Kidney tubule cell (primary cell): ENCODE measurements around the gene CDV3.
A peak's percentile ranks its signal among the peaks of the same experiment; 100 is the strongest.
"Not testable (repeated sequence)": the region's sequence is repeated elsewhere in the genome, so short reads cannot be mapped to it uniquely, and the experiment has no call there.

Source experiments
- DNase-seq: peaks from one replicate; pipeline ENCODE4 v3.0.0-alpha.2; 2018; ENCODE audit warnings: low spot score

Gene CDV3

DNA sequence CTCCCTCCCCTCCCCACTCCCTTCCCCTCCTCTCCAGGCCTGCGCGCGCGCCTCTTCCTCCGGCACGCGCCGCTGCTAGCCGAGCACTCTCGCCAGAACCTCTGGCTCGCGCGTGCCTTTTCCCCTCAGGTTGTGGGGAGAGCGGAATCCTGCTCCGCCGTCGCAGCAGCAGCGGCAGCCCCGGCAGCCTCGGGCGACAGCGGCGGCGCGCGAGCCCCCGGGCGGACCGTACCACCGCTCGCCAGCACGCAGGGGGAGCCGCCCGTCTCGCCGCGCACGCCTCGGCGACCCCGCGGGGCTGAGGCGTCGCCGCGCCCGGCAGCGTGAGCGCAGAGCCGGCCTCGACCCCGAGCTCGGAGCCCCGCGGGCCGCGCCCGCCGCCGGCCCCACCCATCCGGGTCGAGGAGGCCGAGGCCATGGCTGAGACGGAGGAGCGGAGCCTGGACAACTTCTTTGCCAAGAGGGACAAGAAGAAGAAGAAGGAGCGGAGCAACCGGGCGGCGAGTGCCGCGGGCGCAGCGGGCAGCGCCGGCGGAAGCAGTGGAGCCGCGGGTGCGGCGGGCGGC is at the start of gene CDV3:
CDV3 (plus strand) TSS at position 58 of the 566 bp plus-strand sequence; CDS start at position 417, 359 bp downstream.
- DNase-seq, result no peak

- DNase-seq, result not testable (repeated sequence)
These were observed 49.7 kb upstream of the CDV3 start for GRCh38 chr3:133523758-133524157.

GRCh38 chr3:133525435-133525834 is 48.1 kb upstream of the CDV3 start:
- no peak for DNase-seq

DNA sequence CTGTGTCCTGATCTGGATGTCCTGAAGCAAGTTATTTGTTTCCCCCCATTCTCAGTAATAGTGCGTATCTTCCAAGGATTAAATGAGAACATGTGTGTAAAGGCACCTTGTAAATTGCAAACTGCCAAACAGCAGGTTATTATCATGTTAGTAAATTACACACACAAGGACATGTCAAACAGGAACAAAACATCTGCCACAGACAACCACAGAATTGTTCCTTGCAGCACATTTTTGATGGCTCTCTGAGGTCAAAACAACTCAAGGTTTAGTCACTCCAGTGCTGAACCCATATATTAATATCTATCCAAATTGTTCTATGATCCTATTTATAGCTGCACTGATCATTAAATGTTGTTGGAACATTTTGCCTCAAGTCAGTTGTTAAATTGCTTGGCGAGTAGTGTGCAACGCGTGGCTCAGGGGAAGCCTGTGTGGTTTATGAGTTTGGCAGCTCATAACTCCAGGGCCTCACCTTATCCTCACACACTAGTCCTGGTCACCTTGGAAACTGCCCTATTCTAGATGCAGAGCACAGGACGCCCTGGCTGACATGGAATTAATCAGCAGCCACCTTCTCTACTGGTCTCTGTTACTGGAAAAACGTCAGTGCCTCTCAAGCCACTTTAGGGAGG is 46.3 kb upstream of the CDV3 start:
- DNase-seq, result no peak

- no peak for DNase-seq
These were observed 43.7 kb upstream of the CDV3 start for GRCh38 chr3:133529809-133530208.

DNA sequence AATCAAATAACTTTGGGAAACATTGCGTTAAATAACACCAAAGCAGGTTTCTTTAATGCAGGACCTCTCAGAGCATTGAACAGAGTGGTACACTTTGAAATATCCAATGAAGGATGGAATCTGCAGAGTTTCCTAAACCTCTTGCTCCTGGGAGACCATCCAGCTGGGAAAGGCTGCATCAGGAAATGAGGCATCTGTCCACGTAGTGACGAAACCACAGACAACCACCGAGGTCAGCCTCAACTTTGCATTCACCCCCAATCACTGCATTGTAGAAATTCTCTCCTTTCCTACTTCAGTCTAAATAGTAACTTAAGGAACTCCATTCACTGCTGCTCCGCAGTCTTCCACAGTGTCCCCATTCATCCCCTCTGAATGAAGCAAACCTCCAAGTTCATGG is 41.5 kb upstream of the CDV3 start:
- no peak for DNase-seq

DNA sequence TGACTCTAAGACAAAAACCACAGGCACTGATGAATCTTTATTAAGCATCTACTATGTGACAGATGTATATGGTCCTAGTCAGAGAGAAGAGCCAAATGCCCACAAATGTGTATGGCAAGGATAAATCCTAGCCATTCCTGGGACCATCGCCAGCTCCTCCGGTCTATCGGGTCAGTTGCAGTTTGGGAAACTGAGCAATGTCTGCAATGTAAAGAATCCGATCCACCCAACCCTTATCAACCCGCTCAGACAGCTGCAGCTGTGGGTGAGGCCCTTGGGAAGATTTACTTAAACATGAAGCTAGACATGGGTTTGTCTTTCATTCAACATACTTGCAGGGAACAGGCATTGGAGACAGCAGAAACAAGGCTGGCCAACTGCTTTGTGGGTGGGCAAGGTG is 40.5 kb upstream of the CDV3 start:
- DNase-seq, result no peak

DNA sequence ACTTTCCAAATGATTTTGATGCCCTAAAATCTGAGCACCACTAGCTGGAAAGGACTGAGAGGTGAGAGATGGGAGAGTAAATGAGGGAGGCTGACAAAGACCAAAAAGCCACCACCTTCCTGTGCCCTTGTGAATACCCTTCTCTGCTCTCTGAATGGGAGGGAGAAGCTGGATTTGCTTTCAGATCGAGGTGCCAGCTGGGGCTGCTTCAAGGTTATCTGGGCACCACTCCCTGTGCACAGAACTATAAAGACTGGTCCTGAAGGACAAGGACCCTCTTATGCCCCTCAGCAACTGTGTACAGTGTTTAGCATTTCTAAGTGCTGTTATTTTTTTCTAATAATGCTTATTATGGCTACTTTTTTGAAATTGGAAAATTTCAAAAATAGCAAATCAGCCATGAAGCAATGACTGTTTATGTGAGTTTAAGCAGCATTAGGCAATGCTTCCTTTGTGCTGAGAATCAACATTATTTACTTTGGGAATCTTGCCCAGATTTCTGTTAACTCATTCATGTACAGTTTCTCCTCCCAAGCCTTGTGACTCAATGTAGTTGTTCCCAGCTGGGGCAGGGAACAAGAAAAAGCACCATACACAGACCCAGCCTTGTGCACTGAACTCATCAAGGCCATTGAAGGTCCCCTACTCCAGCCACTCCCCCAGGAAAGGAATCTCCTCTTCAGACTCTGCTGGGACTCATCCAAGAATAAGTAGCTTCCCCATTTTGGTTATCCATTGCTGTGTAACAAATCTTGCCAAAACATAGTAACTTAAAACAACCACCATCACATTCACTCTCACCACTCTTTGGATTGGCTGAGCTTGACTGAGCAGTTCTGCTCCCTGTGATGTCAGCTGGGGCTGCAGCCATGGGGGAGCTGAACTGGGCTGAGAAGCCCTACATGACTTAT is 37.3 kb upstream of the CDV3 start:
- peak; percentile 86 for DNase-seq

GRCh38 chr3:133537131-133537530 is 36.4 kb upstream of the CDV3 start:
- not testable (repeated sequence) for DNase-seq

- DNase-seq, result no peak
These were observed 35.3 kb upstream of the CDV3 start for GRCh38 chr3:133538154-133538553.

GRCh38 chr3:133540896-133541674 is 32.4 kb upstream of the CDV3 start:
- DNase-seq, result peak; percentile 97

DNA sequence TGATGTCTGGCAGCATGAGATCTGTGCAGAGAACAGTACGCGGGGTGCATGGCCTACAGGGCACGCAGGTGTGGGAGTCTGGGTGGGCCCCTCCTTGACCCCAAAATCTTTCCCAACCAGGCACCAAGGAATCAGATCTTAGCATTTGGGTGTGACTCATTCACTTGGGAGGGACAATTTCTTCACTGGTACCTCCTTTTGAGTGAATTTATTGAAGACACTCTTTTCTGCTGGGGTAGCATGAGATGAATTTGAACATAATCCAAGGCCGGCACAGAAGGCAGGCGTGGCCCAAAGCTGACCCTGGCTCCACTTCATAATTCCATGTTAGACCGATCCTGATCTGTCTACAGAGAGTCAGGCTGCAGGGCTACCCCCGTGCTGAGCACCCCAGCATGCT is 30.6 kb upstream of the CDV3 start:
- DNase-seq, result no peak

- not testable (repeated sequence) for DNase-seq
These were observed 28.5 kb upstream of the CDV3 start for GRCh38 chr3:133544983-133545382.

DNA sequence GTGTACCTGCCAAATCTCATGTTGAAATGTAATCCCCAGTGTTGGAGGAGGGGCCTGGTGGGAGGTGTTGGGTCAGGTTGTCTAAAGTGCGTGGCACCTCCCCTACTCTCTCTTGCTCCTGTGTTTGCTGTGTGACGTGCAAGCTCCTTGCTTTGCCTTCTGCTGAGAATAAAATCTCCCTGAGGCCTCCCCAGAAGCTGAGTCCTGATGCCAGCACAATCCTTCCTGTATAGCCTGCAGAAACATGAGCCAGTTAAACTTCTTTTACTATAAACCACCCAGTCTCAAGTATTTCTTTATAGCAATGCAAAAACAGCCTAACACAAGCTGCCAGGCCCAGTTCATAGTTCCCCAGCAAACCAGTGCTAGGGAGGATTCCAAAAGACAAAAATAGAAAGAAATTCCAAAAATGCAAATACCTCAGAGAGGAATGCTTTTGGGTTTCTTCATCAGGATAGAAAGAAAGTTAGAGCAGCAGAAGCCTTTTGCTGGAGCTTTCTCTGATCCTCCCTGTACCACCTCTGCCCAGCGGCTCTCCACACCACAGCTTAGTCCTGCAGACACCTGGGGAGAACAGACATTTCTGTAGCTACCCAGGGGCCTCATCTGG is 25.9 kb upstream of the CDV3 start:
- DNase-seq, result peak; percentile 48

- no peak for DNase-seq
These were observed 25.4 kb upstream of the CDV3 start for GRCh38 chr3:133548090-133548489.

DNA sequence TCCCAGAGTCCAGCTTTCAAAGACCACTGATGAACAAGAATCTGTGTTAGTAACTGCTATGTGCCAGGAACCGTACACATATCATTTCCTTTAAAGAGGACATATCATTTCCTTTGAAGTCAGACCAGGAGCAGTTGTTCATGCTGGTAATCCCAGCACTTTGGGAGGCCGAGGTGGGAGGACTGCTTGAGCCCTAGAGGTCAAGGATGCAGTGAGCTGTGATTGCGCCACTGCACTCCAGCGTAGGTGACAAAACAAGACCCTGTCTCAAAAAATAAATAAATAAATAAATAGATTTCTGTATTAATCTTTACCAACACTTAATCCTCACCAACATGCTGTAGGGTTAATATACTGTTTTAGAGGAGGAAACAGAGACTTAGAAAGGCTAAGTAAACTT is 23.9 kb upstream of the CDV3 start:
- no peak for DNase-seq

GRCh38 chr3:133551589-133551988 is 21.9 kb upstream of the CDV3 start:
- not testable (repeated sequence) for DNase-seq

- no peak for DNase-seq
These were observed 11.8 kb upstream of the CDV3 start for GRCh38 chr3:133561679-133562078.

DNA sequence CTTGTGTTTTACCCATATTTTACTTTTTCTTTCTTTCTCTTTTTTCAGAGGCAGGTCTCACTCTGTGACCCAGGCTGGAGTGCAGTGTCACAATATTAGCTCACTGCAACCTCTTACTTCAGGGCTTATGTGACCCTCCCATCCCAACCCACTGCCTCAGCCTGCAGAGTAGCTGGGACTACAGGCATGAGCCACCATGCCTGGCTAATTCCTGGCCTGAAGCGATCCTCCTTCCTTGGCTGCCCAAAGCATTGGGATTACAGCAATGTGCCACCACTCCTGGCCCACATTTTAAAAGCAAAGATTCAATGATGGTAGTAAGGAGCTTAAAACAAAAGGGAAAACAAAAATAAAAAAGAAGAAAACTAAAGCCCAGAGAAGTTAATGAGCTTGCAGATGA is 11.1 kb upstream of the CDV3 start:
- DNase-seq, result no peak

GRCh38 chr3:133563186-133563591 is 10.3 kb upstream of the CDV3 start:
- DNase-seq, result no peak

DNA sequence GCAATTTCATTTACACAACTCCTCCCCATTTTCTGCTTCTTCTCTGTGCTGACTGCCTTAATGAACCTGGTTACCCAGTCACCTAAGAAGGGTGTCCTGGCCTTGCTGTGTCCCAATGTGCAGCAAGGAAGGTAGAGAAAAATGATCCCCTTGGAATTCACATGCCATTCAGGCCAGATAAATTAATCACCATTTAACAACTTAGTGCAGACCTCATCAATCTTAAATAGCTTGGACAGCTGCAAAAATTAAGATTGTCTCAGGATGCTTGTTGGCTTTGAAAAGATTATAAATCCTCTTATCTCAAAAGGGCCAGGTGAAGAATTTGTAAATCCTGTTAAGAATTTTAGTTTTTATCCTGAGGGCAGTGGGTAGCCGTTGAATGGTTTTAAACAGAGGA is 9.7 kb upstream of the CDV3 start:
- no peak for DNase-seq
